Activated naive CD8-positive, alpha-beta T cell treated with anti-CD3 and anti-CD28 coated beads, Interleukin-2, amount 10 ng/mL, durations not matched to agents 7 days and 5 days (primary cell): ENCODE data around the gene RPTOR. TPM values are rescaled to one million over a fixed set of nuclear protein-coding genes. Genes with fewer than 3 reads are reported as not detected.

Source experiments
- ATAC-seq: fragments of 150-1000 bp; cut with Tn5 transposase; one replicate; pipeline ENCODE4 v1.10.0; 2021; ENCODE audit warnings: low read depth, moderate library complexity
- POLR2A ChIA-PET: fragments of 350-600 bp; sonication (Branson Sonifier 250); formaldehyde crosslinking; loops from one replicate; lab custom pipeline; 2021; ENCODE audit warnings: antibody characterized with exemption; lab: Charles Lee
- DNase-seq: peaks from one replicate; pipeline ENCODE4 v3.0.0; 2021
- H3K27ac Mint-ChIP-seq: one replicate; pipeline ENCODE4 v1.8.0; 2022; ENCODE audit warnings: mild to moderate bottlenecking, mixed read lengths
- H3K27me3 Mint-ChIP-seq: one replicate; pipeline ENCODE4 v1.8.0; 2022; ENCODE audit warnings: mild to moderate bottlenecking, moderate library complexity, mixed read lengths
- H3K36me3 Mint-ChIP-seq: one replicate; pipeline ENCODE4 v1.8.0; 2021; ENCODE audit warnings: mild to moderate bottlenecking, mixed read lengths
- H3K4me1 Mint-ChIP-seq: one replicate; pipeline ENCODE4 v1.8.0; 2021; ENCODE audit warnings: mixed read lengths
- H3K4me3 Mint-ChIP-seq: one replicate; pipeline ENCODE4 v1.8.0; 2022; ENCODE audit warnings: mild to moderate bottlenecking, moderate library complexity, mixed read lengths
- H3K9me3 Mint-ChIP-seq: one replicate; pipeline ENCODE4 v1.8.0; 2021; ENCODE audit warnings: mixed read lengths
- total RNA-seq, 2 experiments: library from RNA; stranded (reverse); gene quantifications; one replicate each; pipeline ENCODE4 v1.2.3, GENCODE V29; 2021

RPTOR gene
- total RNA-seq, 2 experiments from 2014 or later, result 43.2 to 43.8 TPM

- H3K4me3 Mint-ChIP-seq, result peak overlapping the region; percentile 63
- no peaks in the 10 kb centered on the region for H3K9me3 Mint-ChIP-seq
- H3K36me3 Mint-ChIP-seq, result peaks cover 6% of the 10 kb centered on the region
- H3K27me3 Mint-ChIP-seq, result no peaks in the 10 kb centered on the region
- POLR2A ChIA-PET, result interaction anchor here (1.0 to 1.8 kb wide), 3 partner anchors 40 to 119 kb away, joined by 4 to 8 read pairs (median 5); no protein-coding TSS in a partner anchor
- ATAC-seq (no peak), DNase-seq (no peak)
- H3K27ac Mint-ChIP-seq, result peak overlapping the region; percentile 64
- peaks cover 25% of the 10 kb centered on the region for H3K4me1 Mint-ChIP-seq
Measured at GRCh38 chr17:80939151-80940145, 394.8 kb downstream of the RPTOR start.

- H3K27ac Mint-ChIP-seq, result no peak overlapping the region
- ATAC-seq, result no peak
Measured at GRCh38 chr17:80940171-80941123, 395.8 kb downstream of the RPTOR start.

DNA sequence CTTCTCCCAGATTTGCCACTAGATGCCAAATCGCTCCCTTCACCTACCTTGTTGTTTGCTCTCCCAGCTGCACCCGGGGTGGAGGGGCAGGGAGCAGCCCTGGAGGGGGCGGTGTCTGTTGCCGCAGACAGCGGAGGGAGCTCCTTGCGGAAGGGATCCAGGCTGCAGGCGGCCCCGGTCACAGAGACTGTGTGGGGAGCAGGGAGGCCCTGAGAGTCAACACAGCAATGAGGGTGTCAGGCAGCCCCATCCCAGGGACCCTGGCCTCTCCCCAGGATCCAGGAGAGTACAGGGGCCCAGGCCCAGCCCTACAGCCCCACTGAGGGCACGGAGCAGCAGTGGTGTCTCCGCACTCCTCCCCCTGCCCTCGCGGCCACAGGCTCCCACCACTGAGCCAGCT, 396.5 kb downstream of the RPTOR start:
- H3K4me3 Mint-ChIP-seq, result no peak overlapping the region
- DNase-seq, result no peak
- H3K36me3 Mint-ChIP-seq, result peaks cover 12% of the 10 kb centered on the region
- peaks cover 20% of the 10 kb centered on the region for H3K4me1 Mint-ChIP-seq
- POLR2A ChIA-PET, result no interaction called here
- H3K9me3 Mint-ChIP-seq, result no peaks in the 10 kb centered on the region
- no peak overlapping the region for H3K27ac Mint-ChIP-seq
- no peaks in the 10 kb centered on the region for H3K27me3 Mint-ChIP-seq
- ATAC-seq, result no peak

More at GRCh38 chr17:80940171-80941123, 395.8 kb downstream of the RPTOR start:
- no peaks in the 10 kb centered on the region for H3K9me3 Mint-ChIP-seq
- no peak overlapping the region for H3K4me3 Mint-ChIP-seq
- peaks cover 25% of the 10 kb centered on the region for H3K4me1 Mint-ChIP-seq
- H3K36me3 Mint-ChIP-seq, result peaks cover 8% of the 10 kb centered on the region
- no peaks in the 10 kb centered on the region for H3K27me3 Mint-ChIP-seq
- no peak for DNase-seq
- POLR2A ChIA-PET, result no interaction called here

DNA sequence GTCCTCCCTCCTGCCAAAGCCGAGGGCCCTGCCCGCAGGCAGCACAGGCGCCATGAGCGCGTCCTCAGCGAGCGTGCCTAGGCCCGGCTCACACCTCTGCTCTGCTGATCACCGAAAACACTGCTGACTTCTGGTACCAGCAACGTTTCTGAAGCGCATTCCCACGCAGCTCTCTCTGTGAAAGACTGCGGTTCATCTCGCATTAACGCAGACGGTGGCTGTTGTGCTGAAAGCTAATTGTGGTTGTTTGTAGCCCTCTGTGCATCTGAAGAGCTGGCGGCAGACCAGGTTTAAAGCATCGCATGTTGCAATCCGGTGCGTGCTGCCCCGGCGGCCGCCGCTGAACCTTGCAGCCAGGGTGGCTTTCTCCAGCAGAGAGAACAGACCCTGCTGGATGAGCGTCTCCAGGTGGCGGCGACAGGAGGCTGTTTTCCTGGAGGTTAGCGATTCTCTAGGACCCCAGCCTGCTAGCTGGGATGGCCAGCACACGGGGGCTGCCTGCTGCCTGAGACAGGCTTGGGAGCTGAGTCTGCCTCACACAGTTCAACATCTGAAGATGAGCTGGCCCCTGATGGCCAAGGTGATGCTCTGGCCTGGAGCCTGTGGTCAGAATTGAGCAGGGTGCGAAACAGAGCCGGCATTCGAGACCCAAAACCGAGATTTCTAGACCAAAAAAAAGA, 397.2 kb downstream of the RPTOR start:
- no peaks in the 10 kb centered on the region for H3K9me3 Mint-ChIP-seq
- ATAC-seq (no peak), DNase-seq (no peak)
- H3K36me3 Mint-ChIP-seq, result peaks cover 19% of the 10 kb centered on the region
- POLR2A ChIA-PET, result no interaction called here
- H3K27ac Mint-ChIP-seq, result no peak overlapping the region
- H3K27me3 Mint-ChIP-seq, result no peaks in the 10 kb centered on the region
- peaks cover 21% of the 10 kb centered on the region for H3K4me1 Mint-ChIP-seq
- H3K4me3 Mint-ChIP-seq, result no peak overlapping the region

GRCh38 chr17:80942423-80943345, 398.0 kb downstream of the RPTOR start:
- ATAC-seq (no peak), DNase-seq (no peak)
- peaks cover 21% of the 10 kb centered on the region for H3K36me3 Mint-ChIP-seq
- no peak overlapping the region for H3K4me3 Mint-ChIP-seq
- H3K27ac Mint-ChIP-seq, result no peak overlapping the region
- no peaks in the 10 kb centered on the region for H3K27me3 Mint-ChIP-seq
- peaks cover 20% of the 10 kb centered on the region for H3K4me1 Mint-ChIP-seq
- H3K9me3 Mint-ChIP-seq, result no peaks in the 10 kb centered on the region
- POLR2A ChIA-PET, result no interaction called here

GRCh38 chr17:80943346-80944145, 398.9 kb downstream of the RPTOR start:
- H3K36me3 Mint-ChIP-seq, result peaks cover 20% of the 10 kb centered on the region
- no peak overlapping the region for H3K27ac Mint-ChIP-seq
- ATAC-seq, result no peak
- no peak overlapping the region for H3K4me3 Mint-ChIP-seq
- peaks cover 13% of the 10 kb centered on the region for H3K4me1 Mint-ChIP-seq
- no peaks in the 10 kb centered on the region for H3K27me3 Mint-ChIP-seq
- POLR2A ChIA-PET, result no interaction called here
- H3K9me3 Mint-ChIP-seq, result no peaks in the 10 kb centered on the region
- DNase-seq, result no peak

GRCh38 chr17:80944326-80944725, 399.7 kb downstream of the RPTOR start:
- peaks cover 20% of the 10 kb centered on the region for H3K36me3 Mint-ChIP-seq
- no peak for ATAC-seq
- no peak overlapping the region for H3K27ac Mint-ChIP-seq
- POLR2A ChIA-PET, result no interaction called here
- DNase-seq, result no peak
- H3K4me1 Mint-ChIP-seq, result peaks cover 5% of the 10 kb centered on the region
- H3K27me3 Mint-ChIP-seq, result no peaks in the 10 kb centered on the region
- H3K9me3 Mint-ChIP-seq, result no peaks in the 10 kb centered on the region
- no peak overlapping the region for H3K4me3 Mint-ChIP-seq

DNA sequence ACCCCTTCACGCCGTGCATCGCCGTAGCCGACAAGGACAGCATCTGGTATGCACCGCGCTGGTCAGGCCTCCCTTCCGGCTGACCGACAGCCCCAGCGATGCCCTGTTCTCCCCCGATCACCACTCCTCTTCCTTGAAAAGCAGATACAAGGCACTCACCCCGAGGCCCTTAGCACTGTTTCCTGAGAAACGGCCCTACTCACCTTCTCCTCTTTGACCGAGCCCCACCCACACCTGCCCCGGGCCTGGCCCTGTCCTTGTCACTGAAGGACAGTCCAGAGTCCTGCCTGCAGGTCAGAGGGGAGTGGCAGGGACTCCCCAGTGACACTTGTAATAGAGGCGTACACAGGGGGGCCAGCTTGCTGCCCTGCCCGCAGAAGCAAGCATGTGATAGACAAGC, 401.1 kb downstream of the RPTOR start:
- ATAC-seq (no peak), DNase-seq (no peak)
- H3K27me3 Mint-ChIP-seq, result no peaks in the 10 kb centered on the region
- peaks cover 2% of the 10 kb centered on the region for H3K4me1 Mint-ChIP-seq
- H3K36me3 Mint-ChIP-seq, result peaks cover 20% of the 10 kb centered on the region
- no peak overlapping the region for H3K27ac Mint-ChIP-seq
- POLR2A ChIA-PET, result no interaction called here
- no peaks in the 10 kb centered on the region for H3K9me3 Mint-ChIP-seq
- no peak overlapping the region for H3K4me3 Mint-ChIP-seq

- Mint-ChIP-seq H3K4me1 (peaks cover 2% of the 10 kb centered on the region), H3K4me3 (no peak overlapping the region), H3K36me3 (peaks cover 20% of the 10 kb centered on the region), H3K27me3 (no peaks in the 10 kb centered on the region), H3K27ac (no peak overlapping the region), H3K9me3 (no peaks in the 10 kb centered on the region)
- ATAC-seq, result no peak
- no peak for DNase-seq
- POLR2A ChIA-PET, result no interaction called here
Measured at GRCh38 chr17:80946449-80946848, 401.8 kb downstream of the RPTOR start.

GRCh38 chr17:80947200-80947940, 402.7 kb downstream of the RPTOR start:
- Mint-ChIP-seq H3K27me3 (no peaks in the 10 kb centered on the region), H3K27ac (no peak overlapping the region), H3K4me1 (peaks cover 2% of the 10 kb centered on the region), H3K36me3 (peaks cover 20% of the 10 kb centered on the region), H3K4me3 (no peak overlapping the region), H3K9me3 (no peaks in the 10 kb centered on the region)
- DNase-seq, result no peak
- POLR2A ChIA-PET, result no interaction called here
- no peak for ATAC-seq
